SK-MEL-5 (cell line): ENCODE measurements around the gene ACP3. TPM values are rescaled to one million over a fixed set of nuclear protein-coding genes. Genes with fewer than 3 reads are reported as not detected.
A peak's percentile ranks its signal among the peaks of the same experiment; 100 is the strongest.
"Not testable (repeated sequence)": the region's sequence is repeated elsewhere in the genome, so short reads cannot be mapped to it uniquely, and the experiment has no call there.

ENCODE experiments used
- DNase-seq: peaks from one replicate; pipeline ENCODE4 v3.0.0-alpha.2; 2016; ENCODE audit warnings: low read depth, low spot score
- in situ Hi-C: cut with HindIII; loops from 2 replicates; pipeline ENCODE4 v1.10.0; 2016; ENCODE audit warnings: low sequenced_read_pairs, high pct_unique_total_duplicates, low pct_unique_long_range_greater_than_20kb
- total RNA-seq: library from RNA; depleted of rRNA; stranded (reverse); fragments of >200 nt; shearing (Covaris generic); gene quantifications from 2 replicates; pipeline ENCODE4 v1.2.3, GENCODE V29; 2014; rRNA removed

ACP3 gene
- total RNA-seq, 1 experiment from 2014 or later = 0.26 TPM

GRCh38 chr3:132382688-132383194 lies 65.5 kb downstream of the ACP3 start:
- in situ Hi-C loops = no loop called here
- DNase-seq = no peak

- no peak for DNase-seq
- in situ Hi-C loops = no loop called here
Measured at GRCh38 chr3:132386259-132386658, 69.1 kb downstream of the ACP3 start.

- in situ Hi-C loops, DNase-seq: not testable (repeated sequence)
Measured at GRCh38 chr3:132392675-132393074, 75.5 kb downstream of the ACP3 start.

GRCh38 chr3:132394320-132394719 lies 77.1 kb downstream of the ACP3 start:
- in situ Hi-C loops = no loop called here
- DNase-seq = no peak

GRCh38 chr3:132395126-132395525 lies 77.9 kb downstream of the ACP3 start:
- no peak for DNase-seq
- in situ Hi-C loops = no loop called here

- DNase-seq = no peak
- in situ Hi-C loops = no loop called here
Measured at GRCh38 chr3:132396255-132396654, 79.0 kb downstream of the ACP3 start.

- in situ Hi-C loops = not testable (repeated sequence)
- peak; percentile 11 for DNase-seq
Measured at GRCh38 chr3:132396776-132397175, 79.6 kb downstream of the ACP3 start.

- in situ Hi-C loops = no loop called here
- peak; percentile 72 for DNase-seq
Measured at GRCh38 chr3:132399054-132399929, 82.1 kb downstream of the ACP3 start.

GRCh38 chr3:132401255-132401654 lies 84.0 kb downstream of the ACP3 start:
- in situ Hi-C loops = no loop called here
- DNase-seq = no peak

- in situ Hi-C loops = no loop called here
- DNase-seq = no peak
Measured at GRCh38 chr3:132404276-132404675, 87.1 kb downstream of the ACP3 start.

- in situ Hi-C loops = no loop called here
- DNase-seq = no peak
Measured at GRCh38 chr3:132405188-132405587, 88.0 kb downstream of the ACP3 start.

GRCh38 chr3:132405609-132406299 lies 88.5 kb downstream of the ACP3 start:
- DNase-seq = no peak
- in situ Hi-C loops = no loop called here

GRCh38 chr3:132406587-132406986 lies 89.4 kb downstream of the ACP3 start:
- in situ Hi-C loops = no loop called here

GRCh38 chr3:132407025-132407424 lies 89.8 kb downstream of the ACP3 start:
- DNase-seq = no peak
- in situ Hi-C loops = no loop called here

More at GRCh38 chr3:132406587-132406986, 89.4 kb downstream of the ACP3 start:
- no peak for DNase-seq

Other genes with a start within 250 kb of the ACP3 start
- 49.8 and 55.9 TPM in 2 replicates for gene DNAJC13, start 100.1 kb downstream of the ACP3 start, total RNA-seq